Heart left ventricle (tissue), 13 donors: ENCODE data around the gene DYNC1LI1.

Experiments used
- CTCF ChIP-seq, 12 donors: fragments of 200-600 bp; sonication (generic) in 4 of 12; IDR thresholded peaks; one replicate each; pipeline versions ENCODE4 v1.5.0 to v1.8.0; 2018 to 2022; ENCODE audit warnings: antibody characterized with exemption in 12 of 12, mild to moderate bottlenecking in 5 of 12
- POLR2A ChIP-seq, 2 donors: fragments of 450-650 bp; IDR thresholded peaks; one replicate each; pipeline ENCODE4 v1.6.1; 2017; ENCODE audit warnings: antibody characterized with exemption in 2 of 2, mild to moderate bottlenecking in 2 of 2, moderate library complexity in 2 of 2
- donor health status: ischemic (EF 13 %, LVEDD 7.1; RV severe dilation, severe dysfunction).
- donor health status: DM: no; HTN: yes; CAD: no.
- donor health status: DM: no; HTN: no; CAD: no.
- donor health status: ischemic (EF 25% LVEDD 6.9; RV normal size, moderate dysfunction).
- donor health status: ischemic (EF 25% LVEDD 5.7; RV mildly dilated, moderate dysfunction).
- donor health status: ischemic (EF 35%, LVEDD 5.7; RV mildly dilated, moderate dysfunction).
- donor health status: nonischemic (EF 11% LVEDD 7.7; RV severe dilation, severe dysfunction).
- donor health status: DM: yes; HTN: yes; CAD: no.
- donor health status: PGD.
- donor health status: ischemic (EF 29% LVEDD 5.4; RV normal size, mild dysfunction).
- donor health status: nonischemic (EF 23%, LVEDD 6.1; RV moderate dilation, normal function).

DNA sequence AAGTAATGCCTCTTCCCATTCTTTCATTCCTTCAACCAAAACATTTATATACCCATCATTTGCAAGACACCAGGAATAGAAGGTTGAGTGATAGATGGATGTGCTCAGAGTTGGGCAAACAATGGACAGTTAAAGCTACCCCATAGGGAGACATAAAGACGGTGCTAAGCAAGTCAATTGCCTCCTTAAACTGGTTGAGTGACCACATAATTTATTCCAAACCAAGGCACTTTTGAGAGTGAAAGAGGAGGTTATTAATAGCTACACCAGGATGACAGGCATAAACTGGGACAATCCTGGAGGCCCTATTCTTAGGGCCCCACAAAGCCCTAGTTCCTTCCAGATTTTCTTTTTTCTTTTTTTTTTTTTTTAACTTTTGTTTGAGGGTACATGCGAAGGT lies 21.4 kb upstream of the DYNC1LI1 start:
- no peak for TF ChIP-seq POLR2A (IDR thresholded peaks at IDR 0.05)
- no peak for TF ChIP-seq CTCF (IDR thresholded peaks at IDR 0.05)
